SK-N-SH treated with all-trans-retinoic acid at 6 μM for 48 hours (cell line): ENCODE data around the gene ENDOD1.

ENCODE experiments used
- PATZ1 ChIP-seq: fragments of 250-450 bp; sonication (Bioruptor Pico); IDR thresholded peaks from 2 replicates; pipeline ENCODE4 v1.8.0; 2020; ENCODE audit warnings: mild to moderate bottlenecking, moderate library complexity, borderline replicate concordance
- POU6F1 ChIP-seq: fragments of 250-450 bp; sonication (Bioruptor Pico); IDR thresholded peaks from 2 replicates; pipeline ENCODE4 v1.8.0; 2021; ENCODE audit warnings: low read depth, mild to moderate bottlenecking, moderate library complexity, borderline replicate concordance

GRCh38 chr11:95128602-95129001 lies 39.0 kb downstream of the ENDOD1 start:
- no peak for TF ChIP-seq PATZ1
- TF ChIP-seq POU6F1 (CRISPR knock-in tag): no peak
